H9 (cell line): ENCODE measurements around the gene RASL10B. TPM values are rescaled to one million over a fixed set of nuclear protein-coding genes. Genes with fewer than 3 reads are reported as not detected.

Experiments
- DNase-seq: peaks from one replicate; pipeline ENCODE4 v3.0.0-alpha.2; 2017
- H2AFZ ChIP-seq: one replicate; pipeline ENCODE4 v1.6.1; 2013; ENCODE audit warnings: mild to moderate bottlenecking, low read length, control low read depth, moderate library complexity
- H2AK5ac ChIP-seq: 2 replicates; pipeline ENCODE4 v1.6.1; 2013; ENCODE audit warnings: low read length, control low read depth, mixed read lengths; ENCODE audit not compliant: insufficient read length
- H2BK120ac ChIP-seq: one replicate; pipeline ENCODE4 v1.6.1; 2013; ENCODE audit warnings: low read depth, mild to moderate bottlenecking, low read length, control low read depth, inconsistent platforms; ENCODE audit not compliant: poor library complexity, severe bottlenecking
- H2BK12ac ChIP-seq: 2 replicates; pipeline ENCODE4 v1.6.1; 2013; ENCODE audit warnings: low read length, control low read depth, mixed read lengths, low read depth; ENCODE audit not compliant: insufficient read length
- H2BK15ac ChIP-seq: 2 replicates; pipeline ENCODE4 v1.6.1; 2013; ENCODE audit warnings: low read depth, low read length, control low read depth
- H2BK20ac ChIP-seq: one replicate; pipeline ENCODE4 v1.6.1; 2013; ENCODE audit warnings: low read depth, mild to moderate bottlenecking, low read length, control low read depth, inconsistent platforms; ENCODE audit not compliant: poor library complexity, severe bottlenecking
- H2BK5ac ChIP-seq: 2 replicates; pipeline ENCODE4 v1.6.1; 2013; ENCODE audit warnings: low read length, control low read depth, mixed read lengths; ENCODE audit not compliant: insufficient read length
- H3K14ac ChIP-seq: 2 replicates; pipeline ENCODE4 v1.6.1; 2013; ENCODE audit warnings: low read length, control low read depth; ENCODE audit not compliant: insufficient read depth
- H3K18ac ChIP-seq: 2 replicates; pipeline ENCODE4 v1.6.1; 2013; ENCODE audit warnings: low read depth, mild to moderate bottlenecking, mixed read lengths, low read length, control low read depth; ENCODE audit not compliant: insufficient read length
- H3K23ac ChIP-seq: 2 replicates; pipeline ENCODE4 v1.6.1; 2013; ENCODE audit warnings: low read length, control low read depth, mixed read lengths, low read depth; ENCODE audit not compliant: insufficient read length
- H3K23me2 ChIP-seq: 2 replicates; pipeline ENCODE4 v1.6.1; 2013; ENCODE audit warnings: low read depth, mild to moderate bottlenecking, mixed read lengths, low read length, control low read depth; ENCODE audit not compliant: insufficient read length, poor library complexity, severe bottlenecking
- H3K27ac ChIP-seq: 2 replicates; pipeline ENCODE4 v1.5.1; 2013; ENCODE audit warnings: low read length, control low read depth, mixed read lengths, low read depth; ENCODE audit not compliant: insufficient read length
- H3K27me3 ChIP-seq: 2 replicates; pipeline ENCODE4 v1.6.1; 2013; ENCODE audit warnings: low read length, control low read depth, inconsistent platforms; ENCODE audit not compliant: insufficient read depth
- H3K4ac ChIP-seq: 2 replicates; pipeline ENCODE4 v1.6.1; 2013; ENCODE audit warnings: low read depth, mild to moderate bottlenecking, control low read depth, inconsistent platforms, low read length, moderate library complexity
- H3K4me1 ChIP-seq: 2 replicates; pipeline ENCODE4 v1.6.1; 2013; ENCODE audit warnings: low read length, control low read depth, inconsistent platforms; ENCODE audit not compliant: insufficient read depth
- H3K4me2 ChIP-seq: 2 replicates; pipeline ENCODE4 v1.6.1; 2013; ENCODE audit warnings: low read length, control low read depth, mixed read lengths; ENCODE audit not compliant: insufficient read length, insufficient read depth
- H3K56ac ChIP-seq: 2 replicates; pipeline ENCODE4 v1.6.1; 2013; ENCODE audit warnings: low read depth, mild to moderate bottlenecking, mixed read lengths, low read length, control low read depth; ENCODE audit not compliant: insufficient read length
- H3K79me1 ChIP-seq: 2 replicates; pipeline ENCODE4 v1.6.1; 2013; ENCODE audit warnings: low read depth, mild to moderate bottlenecking, moderate library complexity, low read length, control low read depth, inconsistent platforms; ENCODE audit not compliant: insufficient read depth, poor library complexity, severe bottlenecking
- H3K79me2 ChIP-seq: 2 replicates; pipeline ENCODE4 v1.6.1; 2013; ENCODE audit warnings: low read length, control low read depth, inconsistent platforms; ENCODE audit not compliant: insufficient read depth
- H3K9ac ChIP-seq: 2 replicates; pipeline ENCODE4 v1.6.1; 2013; ENCODE audit warnings: low read length, control low read depth, mixed read lengths; ENCODE audit not compliant: insufficient read length; ENCODE audit errors: extremely low read depth
- H3K9me3 ChIP-seq: one replicate; pipeline ENCODE4 v1.6.1; 2013; ENCODE audit warnings: low read depth, low read length, inconsistent platforms; ENCODE audit not compliant: control insufficient read depth
- H3T11ph ChIP-seq: one replicate; pipeline ENCODE4 v1.6.1; 2013; ENCODE audit warnings: mild to moderate bottlenecking, low read length, control low read depth, inconsistent platforms
- H4K20me1 ChIP-seq: one replicate; pipeline ENCODE4 v1.6.1; 2013; ENCODE audit not compliant: control insufficient read depth, insufficient read length, insufficient read depth
- H4K5ac ChIP-seq: 2 replicates; pipeline ENCODE4 v1.6.1; 2013; ENCODE audit warnings: low read depth, mild to moderate bottlenecking, mixed read lengths, low read length, control low read depth; ENCODE audit not compliant: insufficient read length
- H4K8ac ChIP-seq: replicated peaks from 2 replicates; pipeline ENCODE4 v1.6.1; 2013; ENCODE audit warnings: low read length, control low read depth, mixed read lengths, low read depth; ENCODE audit not compliant: insufficient read length
- H4K91ac ChIP-seq: 2 replicates; pipeline ENCODE4 v1.6.1; 2013; ENCODE audit warnings: low read depth, mild to moderate bottlenecking, moderate library complexity, mixed read lengths, low read length, control low read depth; ENCODE audit not compliant: insufficient read length
- H3K27ac Mint-ChIP-seq, 3 experiments: 2 replicates in 2 of 3; 3 replicates in 1 of 3; pipeline ENCODE4 v1.8.0; 2020 to 2021; ENCODE audit warnings: mixed read lengths in 3 of 3, mild to moderate bottlenecking in 1 of 3, moderate library complexity in 1 of 3
- H3K27me3 Mint-ChIP-seq: 2 replicates; pipeline ENCODE4 v1.8.0; 2021; ENCODE audit warnings: low read depth, mild to moderate bottlenecking, moderate library complexity, mixed read lengths
- H3K36me3 Mint-ChIP-seq, 3 experiments: 2 replicates in 2 of 3; 3 replicates in 1 of 3; pipeline ENCODE4 v1.8.0; 2020 to 2021; ENCODE audit warnings: low read depth in 3 of 3, mixed read lengths in 3 of 3; ENCODE audit not compliant: insufficient read depth in 1 of 3
- H3K4me1 Mint-ChIP-seq, 2 experiments: 2 replicates each; pipeline ENCODE4 v1.8.0; 2020; ENCODE audit warnings: mixed read lengths in 2 of 2
- H3K4me3 Mint-ChIP-seq, 2 experiments: 2 replicates in 1 of 2; 3 replicates in 1 of 2; pipeline ENCODE4 v1.8.0; 2020 to 2021; ENCODE audit warnings: mild to moderate bottlenecking in 2 of 2, mixed read lengths in 2 of 2, moderate library complexity in 1 of 2
- H3K9me3 Mint-ChIP-seq, 2 experiments: 2 replicates in 1 of 2; 3 replicates in 1 of 2; pipeline ENCODE4 v1.8.0; 2020; ENCODE audit warnings: mild to moderate bottlenecking in 2 of 2, mixed read lengths in 2 of 2, moderate library complexity in 1 of 2
- CTCF ChIP-seq: fragments of 200-600 bp; sonication (generic); conservative IDR thresholded peaks from 3 replicates; pipeline ENCODE4 v1.8.0; 2021; ENCODE audit warnings: antibody characterized with exemption, mild to moderate bottlenecking
- WGBS: extraction: QIAGEN DNeasy Blood & Tissue Kit; methylation state at CpG from one replicate; pipeline ENCODE4 v1.1.7; 2013; ENCODE audit warnings: missing lambda C conversion rate, low lambda C conversion rate, mixed read lengths; ENCODE audit not compliant: insufficient read length; ENCODE audit errors: extremely low coverage; 5-methylcytosine and 5-hydroxymethylcytosine counted together
- total RNA-seq: library from RNA; stranded (reverse); gene quantifications from 2 replicates; pipeline ENCODE4 v1.2.1, GENCODE V29; 2021

The RASL10B gene
- total RNA-seq, 1 experiment from 2014 or later = 15.9 TPM

- H3K4me3 Mint-ChIP-seq = no peak overlapping the region
- H3K36me3 Mint-ChIP-seq = no peaks in the 10 kb centered on the region
Observed at GRCh38 chr17:35747540-35748017, 16.1 kb downstream of the RASL10B start.

More at GRCh38 chr17:35747540-35748017, 16.1 kb downstream of the RASL10B start:
- peaks cover 16 to 27% of the 10 kb centered on the region in 2 experiments for H3K4me1 Mint-ChIP-seq
- Histone ChIP-seq H2AK5ac (no peak overlapping the region), H3K23ac (no peak overlapping the region), H3K79me1 (no peaks in the 10 kb centered on the region), H2BK15ac (no peak overlapping the region), H3K9me3 (no peaks in the 10 kb centered on the region), H3K4me1 (no peaks in the 10 kb centered on the region), H2BK20ac (no peak overlapping the region), H3K4ac (no peak overlapping the region), H3K27ac (no peak overlapping the region), H4K20me1 (no peaks in the 10 kb centered on the region), H3K56ac (no peak overlapping the region), H2BK5ac (no peak overlapping the region), H3K4me2 (no peak overlapping the region), H4K91ac (no peak overlapping the region), H3T11ph (no peak overlapping the region), H2BK12ac (no peak overlapping the region), H3K14ac (no peak overlapping the region), H2AFZ (no peak overlapping the region), H4K8ac (no peak overlapping the region), H3K9ac (no peak overlapping the region), H2BK120ac (no peak overlapping the region), H3K27me3 (peaks cover 7% of the 10 kb centered on the region; the same call in 1 of the 2 replicates), H3K79me2 (no peaks in the 10 kb centered on the region), H3K18ac (no peak overlapping the region), H3K23me2 (no peaks in the 10 kb centered on the region), H4K5ac (no peak overlapping the region)
- peaks cover 48% of the 10 kb centered on the region for H3K27me3 Mint-ChIP-seq
- no CpG with 5 or more reads among the region's 12 CpGs for WGBS
- TF ChIP-seq CTCF = peak; percentile 91
- H3K27ac Mint-ChIP-seq = no peak overlapping the region
- H3K9me3 Mint-ChIP-seq = no peaks in the 10 kb centered on the region; a peak in 1 of 5 replicates
- peak; percentile 88 for DNase-seq
